GM12875 (cell line): ENCODE results near the gene CNPY4.

Experiments
- H3K4me3 ChIP-seq: one replicate; pipeline ENCODE4 v1.5.1; 2011; ENCODE audit warnings: low read depth, low read length, control low read depth
- TF ChIP-seq, protein P1 (sequence below): IDR thresholded peaks from 2 replicates; pipeline ENCODE4 v1.5.1; 2011; ENCODE audit warnings: low read depth, mild to moderate bottlenecking, control low read depth, inconsistent platforms, low read length, moderate library complexity, borderline replicate concordance; ENCODE audit not compliant: insufficient read depth

Gene CNPY4

DNA sequence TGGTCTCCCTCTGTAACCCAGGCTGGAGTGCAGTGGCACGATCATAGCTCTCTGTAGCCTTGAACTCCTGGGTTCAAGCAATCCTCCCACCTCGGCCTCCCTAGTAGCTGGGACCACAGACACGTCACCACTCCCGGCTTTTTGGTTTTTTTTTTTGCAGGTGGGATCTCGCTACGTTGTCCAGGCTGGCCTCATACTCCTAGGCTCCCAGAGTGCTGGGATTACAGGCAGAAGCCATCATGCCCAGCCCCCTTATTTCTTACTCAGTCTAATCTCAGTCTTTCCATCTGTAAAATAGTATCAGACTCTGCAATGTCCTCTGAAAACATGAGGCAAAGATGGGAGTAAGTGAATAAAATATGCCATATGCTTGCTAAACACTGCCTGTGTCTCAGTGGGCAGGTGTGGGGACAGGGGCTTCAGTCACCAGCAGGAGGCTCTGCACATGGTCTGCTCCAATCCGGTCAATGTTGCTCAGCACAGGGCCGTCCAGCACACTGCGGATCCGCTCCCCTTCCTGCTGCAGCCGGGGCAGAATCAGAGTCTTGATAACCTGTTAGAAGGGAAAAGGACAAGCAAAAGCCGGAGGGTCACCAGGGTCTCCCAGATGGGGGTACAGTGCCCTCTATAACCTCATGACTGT lies 9.8 kb upstream of the CNPY4 start:
- H3K4me3 ChIP-seq = no peak overlapping the region
- TF ChIP-seq, protein P1, sequence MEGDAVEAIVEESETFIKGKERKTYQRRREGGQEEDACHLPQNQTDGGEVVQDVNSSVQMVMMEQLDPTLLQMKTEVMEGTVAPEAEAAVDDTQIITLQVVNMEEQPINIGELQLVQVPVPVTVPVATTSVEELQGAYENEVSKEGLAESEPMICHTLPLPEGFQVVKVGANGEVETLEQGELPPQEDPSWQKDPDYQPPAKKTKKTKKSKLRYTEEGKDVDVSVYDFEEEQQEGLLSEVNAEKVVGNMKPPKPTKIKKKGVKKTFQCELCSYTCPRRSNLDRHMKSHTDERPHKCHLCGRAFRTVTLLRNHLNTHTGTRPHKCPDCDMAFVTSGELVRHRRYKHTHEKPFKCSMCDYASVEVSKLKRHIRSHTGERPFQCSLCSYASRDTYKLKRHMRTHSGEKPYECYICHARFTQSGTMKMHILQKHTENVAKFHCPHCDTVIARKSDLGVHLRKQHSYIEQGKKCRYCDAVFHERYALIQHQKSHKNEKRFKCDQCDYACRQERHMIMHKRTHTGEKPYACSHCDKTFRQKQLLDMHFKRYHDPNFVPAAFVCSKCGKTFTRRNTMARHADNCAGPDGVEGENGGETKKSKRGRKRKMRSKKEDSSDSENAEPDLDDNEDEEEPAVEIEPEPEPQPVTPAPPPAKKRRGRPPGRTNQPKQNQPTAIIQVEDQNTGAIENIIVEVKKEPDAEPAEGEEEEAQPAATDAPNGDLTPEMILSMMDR = no peak

DNA sequence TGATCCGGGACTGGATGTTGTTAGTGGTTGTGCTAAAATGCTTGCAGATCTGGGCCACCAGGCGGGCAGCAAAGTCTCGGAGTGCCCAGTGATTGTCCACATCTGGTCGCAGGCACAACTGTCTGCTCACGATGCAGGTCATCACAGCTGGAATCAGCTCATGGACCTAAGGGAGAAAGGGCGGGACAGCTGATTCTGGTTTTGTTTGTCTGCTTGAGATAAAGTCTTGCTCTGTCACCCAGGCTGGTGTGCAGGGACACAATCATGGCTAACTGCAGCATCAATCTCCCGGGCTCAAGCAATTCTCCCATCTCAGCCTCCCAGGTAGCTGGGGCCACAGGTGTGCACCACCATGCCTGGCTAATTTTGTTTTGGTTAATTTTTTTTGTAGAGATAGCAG lies 8.3 kb upstream of the CNPY4 start:
- TF ChIP-seq, protein P1 = no peak
- no peak overlapping the region for H3K4me3 ChIP-seq

DNA sequence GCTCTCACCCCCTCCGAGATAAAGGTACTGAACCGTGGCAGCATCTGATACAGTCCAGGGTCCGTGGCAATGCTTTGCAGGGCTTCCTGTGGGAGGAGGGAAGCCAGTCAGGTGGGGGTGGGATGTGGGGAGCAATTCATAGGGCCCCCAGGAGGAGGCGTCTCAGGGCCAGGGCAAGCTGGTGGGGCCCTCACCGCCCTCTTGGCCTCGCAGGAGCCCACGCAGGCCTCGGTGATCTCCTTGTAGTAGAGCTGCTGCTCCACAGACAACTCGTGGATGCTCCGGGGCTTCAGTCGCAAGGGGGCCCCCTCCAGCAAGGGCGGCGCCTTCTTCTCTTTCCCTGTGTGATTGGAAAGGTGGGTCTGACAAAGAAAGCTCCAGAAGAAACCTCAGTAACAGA lies 7.5 kb upstream of the CNPY4 start:
- TF ChIP-seq, protein P1 = no peak
- H3K4me3 ChIP-seq = no peak overlapping the region

DNA sequence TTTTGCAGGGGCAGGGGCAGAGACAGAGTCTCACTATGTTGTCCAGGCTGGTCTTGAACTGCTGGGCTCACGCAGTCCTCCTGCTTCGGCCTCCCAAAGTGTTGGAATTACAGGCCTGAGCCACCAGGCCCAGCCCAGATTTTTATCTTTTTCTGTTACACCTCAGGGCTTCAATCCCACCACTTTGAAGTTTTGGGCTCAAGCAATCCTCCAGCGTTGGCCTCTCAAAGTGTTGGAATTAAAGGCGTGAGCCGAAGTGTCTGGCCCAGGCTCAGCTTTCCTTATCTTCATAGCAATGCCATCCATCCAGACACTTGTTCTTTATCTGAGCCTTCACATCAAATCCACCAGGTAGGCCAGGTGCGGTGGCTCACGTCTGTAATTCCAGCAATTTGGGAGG lies 4.4 kb upstream of the CNPY4 start:
- TF ChIP-seq, protein P1 = no peak
- no peak overlapping the region for H3K4me3 ChIP-seq

DNA sequence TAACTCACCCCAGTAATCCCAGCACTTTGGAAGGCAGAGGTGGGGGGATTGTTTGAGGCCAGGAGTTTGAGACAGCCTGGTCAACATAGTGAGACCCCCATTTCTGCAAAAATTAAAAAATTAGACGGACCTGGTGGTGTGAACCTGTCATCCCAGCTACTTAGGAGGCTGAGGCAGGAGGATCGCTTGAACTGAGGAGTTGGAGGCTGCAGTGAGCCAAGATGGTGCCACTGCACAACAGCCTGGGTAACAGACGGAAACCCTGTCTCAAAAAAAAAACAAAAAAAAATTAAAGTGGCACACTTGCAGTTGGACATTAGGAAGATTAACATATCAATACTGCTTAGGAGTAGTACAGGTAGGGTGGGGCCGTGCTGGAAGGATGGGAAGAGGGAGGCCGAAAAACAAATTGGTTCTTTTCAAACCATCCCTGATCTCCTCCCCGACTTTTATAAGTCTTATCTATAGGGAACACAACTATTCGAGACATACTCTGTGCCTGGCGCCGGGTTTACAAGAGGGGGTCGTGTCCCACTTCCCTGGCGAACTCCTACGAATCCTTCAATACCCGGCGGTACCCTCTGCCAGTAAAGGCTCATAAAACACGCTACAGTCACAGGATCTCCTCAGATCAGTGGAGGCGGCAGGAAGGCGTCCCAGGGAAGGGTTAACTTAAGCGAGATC lies 904 bp upstream of the CNPY4 start:
- TF ChIP-seq, protein P1 = no peak
- peak overlapping the region; percentile 67 for H3K4me3 ChIP-seq

DNA sequence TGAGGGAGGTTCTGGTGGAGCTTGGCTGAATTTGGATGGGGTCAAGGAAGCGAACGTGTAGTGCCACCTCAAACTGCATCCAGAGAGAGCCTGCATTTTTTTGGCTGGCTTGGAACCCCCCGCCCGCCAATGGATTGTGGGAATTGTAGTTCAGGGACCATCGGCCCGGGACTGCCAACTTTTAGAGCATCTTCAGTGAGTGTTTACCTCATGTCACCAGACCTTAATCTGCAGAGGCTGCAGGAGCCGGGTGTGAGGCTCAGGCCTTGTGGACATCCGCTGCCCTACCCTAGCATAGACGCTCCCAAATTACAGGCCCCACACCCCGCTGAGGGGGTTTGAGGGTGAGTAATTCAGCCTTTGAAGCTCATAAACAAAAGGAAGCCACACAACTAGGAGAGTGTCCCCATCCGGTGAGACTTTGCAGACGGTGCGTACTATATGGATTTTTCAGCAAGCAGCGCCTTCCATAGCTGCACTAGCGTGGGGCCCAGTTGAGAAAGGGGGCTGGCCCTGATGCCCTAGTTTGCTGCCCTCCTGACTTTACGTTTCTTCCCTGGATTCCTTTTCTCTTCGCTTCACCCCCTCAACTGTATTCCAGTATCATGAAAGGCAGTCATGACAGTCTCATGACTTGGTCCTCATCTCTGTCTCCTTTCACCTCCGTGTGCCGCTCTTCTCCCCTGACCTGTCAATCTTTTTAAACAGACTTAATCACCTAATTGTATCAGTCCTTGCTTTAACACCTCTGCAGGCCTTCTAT lies 717 bp downstream of the CNPY4 start:
- H3K4me3 ChIP-seq = peak overlapping the region; percentile 69
- TF ChIP-seq, protein P1 = no peak
